MM.1S (cell line): ENCODE measurements around the gene VPS26A.
"Not testable (repeated sequence)": the region's sequence is repeated elsewhere in the genome, so short reads cannot be mapped to it uniquely, and the experiment has no call there.

ENCODE experiments used
- DNase-seq: peaks from one replicate; pipeline ENCODE4 v3.0.0-alpha.2; 2015
- H2AFZ ChIP-seq: fragments of 300-600 bp; sonication (generic); 2 replicates; pipeline ENCODE4 v1.6.0; 2016; ENCODE audit warnings: antibody characterized with exemption, low read length
- H3F3A ChIP-seq: fragments of 300-600 bp; sonication (generic); 2 replicates; pipeline ENCODE4 v1.6.1; 2016; ENCODE audit warnings: mild to moderate bottlenecking, antibody characterized with exemption, low read length, moderate library complexity, mixed read lengths; ENCODE audit not compliant: insufficient read depth
- H3K27ac ChIP-seq: fragments of 300-600 bp; sonication (generic); 2 replicates; pipeline ENCODE4 v1.5.1; 2016; ENCODE audit warnings: mild to moderate bottlenecking, low read length
- H3K27me3 ChIP-seq: fragments of 300-600 bp; sonication (generic); replicated peaks from 2 replicates; pipeline ENCODE4 v1.6.0; 2016; ENCODE audit warnings: low read length; ENCODE audit not compliant: insufficient read depth
- H3K36me3 ChIP-seq: fragments of 300-600 bp; sonication (generic); replicated peaks from 2 replicates; pipeline ENCODE4 v1.6.1; 2016; ENCODE audit warnings: mild to moderate bottlenecking, low read length, mixed read lengths; ENCODE audit not compliant: insufficient read depth
- H3K4me1 ChIP-seq: fragments of 300-600 bp; sonication (generic); 2 replicates; pipeline ENCODE4 v1.6.1; 2016; ENCODE audit warnings: low read length, mixed read lengths
- H3K4me2 ChIP-seq: fragments of 300-600 bp; sonication (generic); 2 replicates; pipeline ENCODE4 v1.6.0; 2016; ENCODE audit warnings: low read depth, low read length
- H3K4me3 ChIP-seq: fragments of 300-600 bp; sonication (generic); 2 replicates; pipeline ENCODE4 v1.5.1; 2016; ENCODE audit warnings: low read length, mixed read lengths
- H3K79me2 ChIP-seq: fragments of 300-600 bp; sonication (generic); 2 replicates; pipeline ENCODE4 v1.6.1; 2016; ENCODE audit warnings: mixed run types, low read length, mixed read lengths
- H3K9ac ChIP-seq: fragments of 300-600 bp; sonication (generic); 2 replicates; pipeline ENCODE4 v1.6.1; 2016; ENCODE audit warnings: low read length, mixed read lengths
- H3K9me2 ChIP-seq: fragments of 300-600 bp; sonication (generic); replicated peaks from 2 replicates; pipeline ENCODE4 v1.6.1; 2016; ENCODE audit warnings: mild to moderate bottlenecking, low read length, mixed read lengths; ENCODE audit not compliant: insufficient read depth
- H3K9me3 ChIP-seq: fragments of 300-600 bp; sonication (generic); replicated peaks from 2 replicates; pipeline ENCODE4 v1.6.1; 2016; ENCODE audit warnings: mild to moderate bottlenecking, low read length, mixed read lengths; ENCODE audit not compliant: insufficient read depth
- H4K20me1 ChIP-seq: fragments of 300-600 bp; sonication (generic); 2 replicates; pipeline ENCODE4 v1.6.1; 2016; ENCODE audit warnings: mild to moderate bottlenecking, low read length, moderate library complexity, mixed read lengths; ENCODE audit not compliant: insufficient read depth
- CTCF ChIP-seq: fragments of 300-600 bp; sonication (generic); IDR thresholded peaks from 2 replicates; pipeline ENCODE4 v1.5.1; 2016; ENCODE audit warnings: antibody characterized with exemption, low read length, mixed read lengths
- EZH2 ChIP-seq: fragments of 300-600 bp; sonication (generic); optimal IDR thresholded peaks from 2 replicates; pipeline ENCODE3; 2017; ENCODE audit warnings: low read depth, mild to moderate bottlenecking, antibody characterized with exemption, low read length, mixed read lengths
- EZH2phosphoT487 ChIP-seq: fragments of 300-600 bp; sonication (generic); IDR thresholded peaks from 2 replicates; pipeline ENCODE4 v1.6.1; 2018; ENCODE audit warnings: antibody characterized with exemption, low read length

VPS26A gene

GRCh38 chr10:69130251-69130650 lies 6.3 kb downstream of the VPS26A start:
- Histone ChIP-seq H3K27ac (no peak overlapping the region), H3K4me3 (no peak overlapping the region), H3K36me3 (no peaks in the 10 kb centered on the region; the same call in 1 of the 2 replicates), H4K20me1 (no peaks in the 10 kb centered on the region; the same call in 1 of the 2 replicates), H3K4me1 (peaks cover 8% of the 10 kb centered on the region), H3K79me2 (peaks cover 98% of the 10 kb centered on the region), H3K9ac (no peak overlapping the region), H2AFZ (no peak overlapping the region), H3K9me2 (no peaks in the 10 kb centered on the region), H3K9me3 (no peaks in the 10 kb centered on the region), H3K4me2 (no peak overlapping the region), H3K27me3 (no peaks in the 10 kb centered on the region), H3F3A (0 out of 2 replicates have a peak, but pooled peaks cover under 1% of the 10 kb centered on the region)
- TF ChIP-seq EZH2 (no peak), EZH2phosphoT487 (no peak), CTCF (no peak)
- DNase-seq: no peak

- Histone ChIP-seq H4K20me1 (no peaks in the 10 kb centered on the region), H2AFZ (no peak overlapping the region), H3K79me2 (peaks cover 76% of the 10 kb centered on the region), H3K4me2 (no peak overlapping the region), H3K9me3 (no peaks in the 10 kb centered on the region), H3K4me1 (no peaks in the 10 kb centered on the region), H3K9me2 (no peaks in the 10 kb centered on the region), H3F3A (no peaks in the 10 kb centered on the region), H3K9ac (no peak overlapping the region), H3K27me3 (no peaks in the 10 kb centered on the region), H3K4me3 (no peak overlapping the region), H3K27ac (no peak overlapping the region), H3K36me3 (no peaks in the 10 kb centered on the region)
- no peak for DNase-seq
- TF ChIP-seq EZH2phosphoT487 (no peak), CTCF (no peak), EZH2 (no peak)
Observed at GRCh38 chr10:69139961-69140360, 16.0 kb downstream of the VPS26A start.

- no peaks in the 10 kb centered on the region for H3K9me3 ChIP-seq
- H3K4me2 ChIP-seq: no peak overlapping the region
- no peaks in the 10 kb centered on the region for H3K4me1 ChIP-seq
- no peak overlapping the region for H3K9ac ChIP-seq
- H4K20me1 ChIP-seq: no peaks in the 10 kb centered on the region
- H3K36me3 ChIP-seq: no peaks in the 10 kb centered on the region
- no peak for DNase-seq
- peaks cover 78% of the 10 kb centered on the region for H3K79me2 ChIP-seq
- no peak overlapping the region for H2AFZ ChIP-seq
- TF ChIP-seq CTCF: no peak
- no peak for TF ChIP-seq EZH2phosphoT487
- TF ChIP-seq EZH2: no peak
- H3F3A ChIP-seq: no peaks in the 10 kb centered on the region
- H3K4me3 ChIP-seq: no peak overlapping the region
- H3K9me2 ChIP-seq: no peaks in the 10 kb centered on the region
- no peaks in the 10 kb centered on the region for H3K27me3 ChIP-seq
- H3K27ac ChIP-seq: no peak overlapping the region
Observed at GRCh38 chr10:69141304-69141703, 17.3 kb downstream of the VPS26A start.

- not testable (repeated sequence) for H3K4me3 ChIP-seq, H3K9me3 ChIP-seq, H2AFZ ChIP-seq, H3K9ac ChIP-seq, H3K9me2 ChIP-seq, H3K27ac ChIP-seq, H3K4me2 ChIP-seq, H3K4me1 ChIP-seq, H3F3A ChIP-seq, H4K20me1 ChIP-seq, H3K36me3 ChIP-seq, H3K27me3 ChIP-seq, DNase-seq
- peaks cover 84% of the 10 kb centered on the region for H3K79me2 ChIP-seq
Observed at GRCh38 chr10:69142074-69142473, 18.1 kb downstream of the VPS26A start.
